Cerebellar cortex (tissue), 1 donor: ENCODE measurements around the gene PCDHGA12.
A peak's percentile ranks its signal among the peaks of the same experiment; 100 is the strongest.
"Not testable (repeated sequence)": the region's sequence is repeated elsewhere in the genome, so short reads cannot be mapped to it uniquely, and the experiment has no call there.

Experiments used
- DNase-seq: peaks from one replicate; pipeline ENCODE4 v3.0.0-alpha.2; 2015; ENCODE audit warnings: low spot score

PCDHGA12 gene

GRCh38 chr5:141430332-141431113, at the start of gene PCDHGA12:
Gene PCDHGA12 (plus strand): TSS chr5:141430507. CDS start chr5:141430760, 253 bp downstream.
- DNase-seq, result no peak

DNA sequence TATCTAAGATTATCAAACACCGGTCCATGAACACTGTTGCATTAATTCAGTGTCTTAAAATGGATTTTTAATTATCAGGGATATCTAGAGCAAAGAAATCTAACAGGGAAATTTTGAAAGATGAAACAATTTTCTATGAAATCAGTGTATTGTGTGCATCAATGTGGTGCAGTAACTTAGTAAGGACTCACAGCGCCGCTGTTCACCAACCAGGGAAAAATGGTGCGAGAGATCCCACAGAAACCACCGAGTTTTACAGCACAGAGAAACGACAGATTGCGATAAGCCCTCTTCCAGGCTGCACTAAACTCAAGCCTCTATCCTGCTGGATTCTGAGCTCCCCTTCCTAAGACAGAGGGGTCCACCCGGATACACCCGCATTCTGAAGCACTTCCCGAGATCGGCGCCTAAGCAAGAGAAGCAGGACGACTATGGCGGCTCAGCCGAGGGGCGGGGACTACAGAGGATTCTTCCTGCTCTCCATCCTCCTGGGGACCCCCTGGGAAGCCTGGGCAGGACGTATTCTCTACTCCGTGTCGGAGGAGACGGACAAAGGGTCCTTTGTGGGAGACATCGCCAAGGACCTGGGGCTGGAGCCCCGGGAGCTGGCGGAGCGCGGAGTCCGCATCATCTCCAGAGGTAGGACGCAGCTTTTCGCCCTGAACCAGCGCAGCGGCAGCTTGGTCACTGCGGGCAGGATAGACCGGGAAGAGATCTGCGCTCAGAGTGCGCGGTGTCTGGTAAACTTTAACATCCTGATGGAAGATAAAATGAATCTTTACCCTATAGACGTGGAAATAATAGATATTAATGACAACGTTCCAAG, 47.6 kb upstream of the PCDHGA12 start, which contains the start of gene PCDHGA7:
TSS of gene PCDHGA7 (plus strand) at position 274 of the 826 bp plus-strand sequence. CDS start at position 432, 158 bp downstream.
- DNase-seq, result no peak

- no peak for DNase-seq
These were observed 47.0 kb upstream of the PCDHGA12 start for GRCh38 chr5:141383345-141383744.

GRCh38 chr5:141384471-141385267, 45.6 kb upstream of the PCDHGA12 start:
- no peak for DNase-seq

GRCh38 chr5:141387557-141388311, 42.6 kb upstream of the PCDHGA12 start, which contains the start of gene PCDHGB4:
Gene PCDHGB4 (plus strand): TSS chr5:141387698. CDS start chr5:141387885, 187 bp downstream.
- DNase-seq, result not testable (repeated sequence)

DNA sequence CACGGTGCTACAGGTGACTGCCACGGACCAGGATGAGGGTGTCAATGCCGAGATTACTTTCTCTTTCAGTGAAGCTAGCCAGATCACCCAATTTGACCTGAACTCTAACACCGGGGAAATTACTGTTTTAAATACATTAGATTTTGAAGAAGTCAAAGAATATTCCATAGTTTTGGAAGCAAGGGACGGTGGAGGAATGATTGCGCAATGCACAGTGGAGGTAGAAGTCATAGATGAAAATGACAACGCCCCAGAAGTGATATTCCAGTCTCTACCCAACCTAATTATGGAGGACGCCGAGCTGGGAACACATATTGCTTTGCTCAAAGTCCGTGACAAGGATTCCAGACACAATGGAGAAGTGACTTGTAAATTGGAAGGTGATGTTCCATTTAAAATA, 41.6 kb upstream of the PCDHGA12 start:
- no peak for DNase-seq

- DNase-seq, result no peak
These were observed 40.9 kb upstream of the PCDHGA12 start for GRCh38 chr5:141389153-141390042.

DNA sequence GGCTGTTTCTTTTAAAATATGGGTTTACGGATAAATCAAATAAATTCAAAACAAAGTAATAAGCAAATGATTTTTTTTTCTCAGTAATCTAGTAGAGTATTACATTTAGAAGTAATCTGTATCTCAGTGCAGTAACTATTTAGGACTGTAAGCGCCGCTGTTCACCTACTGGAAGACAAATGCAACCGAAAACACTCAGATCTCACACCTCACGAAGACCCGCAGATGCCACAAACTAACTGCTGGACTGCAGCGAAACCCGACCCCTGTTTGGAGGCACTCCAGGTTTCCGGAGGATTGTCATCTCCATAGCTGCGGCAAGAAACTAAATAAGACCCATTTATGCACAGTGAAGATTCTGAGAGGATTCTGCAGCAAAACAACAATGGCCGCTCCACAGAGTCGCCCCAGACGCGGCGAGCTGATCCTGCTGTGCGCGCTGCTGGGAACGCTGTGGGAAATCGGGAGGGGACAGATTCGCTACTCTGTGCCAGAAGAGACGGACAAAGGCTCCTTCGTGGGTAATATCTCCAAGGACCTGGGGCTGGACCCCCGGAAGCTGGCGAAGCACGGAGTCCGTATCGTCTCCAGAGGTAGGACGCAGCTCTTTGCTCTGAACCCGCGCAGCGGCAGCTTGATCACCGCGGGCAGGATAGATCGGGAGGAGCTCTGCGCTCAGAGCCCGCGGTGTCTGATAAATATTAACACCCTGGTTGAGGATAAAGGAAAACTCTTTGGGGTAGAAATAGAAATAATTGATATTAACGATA, 37.7 kb upstream of the PCDHGA12 start, which contains the start of gene PCDHGA8:
TSS of gene PCDHGA8 (plus strand) at position 205 of the 770 bp plus-strand sequence. CDS start at position 386, 181 bp downstream.
- DNase-seq, result no peak

GRCh38 chr5:141393267-141393666, 37.0 kb upstream of the PCDHGA12 start:
- no peak for DNase-seq

DNA sequence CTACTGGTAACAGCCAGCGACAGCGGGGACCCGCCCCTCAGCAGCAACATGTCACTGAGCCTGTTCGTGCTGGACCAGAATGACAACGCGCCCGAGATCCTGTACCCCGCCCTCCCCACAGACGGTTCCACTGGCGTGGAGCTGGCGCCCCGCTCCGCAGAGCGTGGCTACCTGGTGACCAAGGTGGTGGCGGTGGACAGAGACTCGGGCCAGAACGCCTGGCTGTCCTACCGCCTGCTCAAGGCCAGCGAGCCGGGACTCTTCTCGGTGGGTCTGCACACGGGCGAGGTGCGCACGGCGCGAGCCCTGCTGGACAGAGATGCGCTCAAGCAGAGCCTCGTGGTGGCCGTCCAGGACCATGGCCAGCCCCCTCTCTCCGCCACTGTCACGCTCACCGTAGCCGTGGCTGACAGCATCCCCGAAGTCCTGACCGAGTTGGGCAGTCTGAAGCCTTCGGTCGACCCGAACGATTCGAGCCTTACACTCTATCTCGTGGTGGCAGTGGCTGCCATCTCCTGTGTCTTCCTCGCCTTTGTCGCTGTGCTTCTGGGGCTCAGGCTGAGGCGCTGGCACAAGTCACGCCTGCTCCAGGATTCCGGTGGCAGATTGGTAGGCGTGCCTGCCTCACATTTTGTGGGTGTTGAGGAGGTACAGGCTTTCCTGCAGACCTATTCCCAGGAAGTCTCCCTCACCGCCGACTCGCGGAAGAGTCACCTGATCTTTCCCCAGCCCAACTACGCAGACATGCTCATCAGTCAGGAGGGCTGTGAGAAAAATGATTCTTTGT, 35.7 kb upstream of the PCDHGA12 start:
- DNase-seq, result not testable (repeated sequence)

- not testable (repeated sequence) for DNase-seq
These were observed 32.4 kb upstream of the PCDHGA12 start, which contains the start of gene PCDHGB5 for GRCh38 chr5:141397756-141398551. Gene PCDHGB5 (plus strand): TSS chr5:141397947. CDS start chr5:141398128, 181 bp downstream.

- DNase-seq, result no peak
These were observed 31.7 kb upstream of the PCDHGA12 start for GRCh38 chr5:141398608-141399007.

DNA sequence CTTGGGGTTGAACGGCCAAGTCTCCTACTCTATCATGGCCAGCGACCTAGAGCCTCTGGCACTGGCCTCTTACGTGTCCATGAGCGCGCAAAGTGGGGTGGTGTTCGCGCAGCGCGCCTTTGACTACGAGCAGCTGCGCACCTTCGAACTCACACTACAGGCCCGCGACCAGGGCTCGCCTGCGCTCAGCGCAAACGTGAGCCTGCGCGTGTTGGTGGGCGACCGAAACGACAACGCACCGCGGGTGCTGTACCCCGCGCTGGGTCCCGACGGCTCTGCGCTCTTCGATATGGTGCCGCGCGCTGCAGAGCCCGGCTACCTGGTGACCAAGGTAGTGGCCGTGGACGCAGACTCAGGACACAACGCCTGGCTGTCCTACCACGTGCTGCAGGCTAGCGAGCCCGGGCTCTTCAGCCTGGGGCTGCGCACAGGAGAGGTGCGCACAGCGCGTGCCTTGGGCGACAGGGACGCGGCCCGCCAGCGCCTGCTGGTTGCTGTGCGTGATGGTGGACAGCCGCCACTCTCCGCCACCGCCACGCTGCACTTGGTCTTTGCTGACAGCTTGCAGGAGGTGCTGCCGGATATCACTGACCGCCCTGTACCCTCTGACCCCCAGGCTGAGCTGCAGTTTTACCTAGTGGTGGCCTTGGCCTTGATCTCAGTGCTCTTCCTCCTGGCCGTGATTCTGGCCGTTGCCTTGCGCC, 30.6 kb upstream of the PCDHGA12 start:
- no peak for DNase-seq

- peak; percentile 36 for DNase-seq
These were observed 27.6 kb upstream of the PCDHGA12 start, which contains the start of gene PCDHGA9 for GRCh38 chr5:141402553-141403243. Gene PCDHGA9 (plus strand): TSS chr5:141402778. CDS start chr5:141402953, 175 bp downstream.

GRCh38 chr5:141403387-141403786, 26.9 kb upstream of the PCDHGA12 start:
- no peak for DNase-seq
